ENCODE measurements around the gene FRS3. TPM values are rescaled to one million over a fixed set of nuclear protein-coding genes. Genes with fewer than 3 reads are reported as not detected.
A peak's percentile ranks its signal among the peaks of the same experiment; 100 is the strongest.

FRS3 gene
- total and polyA plus RNA-seq, 2 of the 13 experiments (the other 11 are each of a cell fraction or from before 2014, with no cell fraction given) = 3.0 to 7.4 TPM

GRCh38 chr6:41787219-41787917, 7.7 kb upstream of the FRS3 start, which contains the start of gene TOMM6 (continued):
- no peak for TF ChIP-seq ZNF577 (CRISPR knock-in tag; IDR thresholded peaks at IDR 0.05; ENCODE audit: borderline replicate concordance, low read depth)
- no peak for TF ChIP-seq NR3C1 (CRISPR knock-in tag; IDR thresholded peaks at IDR 0.05)
- 0 out of 2 replicates have a peak, but pooled peaks have one; percentile 29 for TF ChIP-seq RAD21 (CRISPR knock-in tag; IDR thresholded peaks at IDR 0.05)
- TF ChIP-seq ETS1 (CRISPR knock-in tag; IDR thresholded peaks at IDR 0.05) = no peak
- no peak; the same call in 1 of the 2 replicates for TF ChIP-seq ZNF629 (CRISPR knock-in tag; conservative IDR thresholded peaks at IDR 0.05)
- peak; percentile 69; the same call in 1 of the 2 replicates for TF ChIP-seq ZNF138 (CRISPR knock-in tag; IDR thresholded peaks at IDR 0.05; ENCODE audit: low read depth)
- TF ChIP-seq ZNF841 (CRISPR knock-in tag; IDR thresholded peaks at IDR 0.05; ENCODE audit: borderline replicate concordance) = no peak
- TF ChIP-seq NR1H2 (CRISPR knock-in tag; IDR thresholded peaks at IDR 0.05; ENCODE audit: borderline replicate concordance, low read depth) = no peak
- peak; percentile 100 for TF ChIP-seq KDM2A (CRISPR knock-in tag; IDR thresholded peaks at IDR 0.05; ENCODE audit: borderline replicate concordance, low read depth)
- peak; percentile 73; the same call in 1 of the 2 replicates for TF ChIP-seq ZBTB38 (CRISPR knock-in tag; IDR thresholded peaks at IDR 0.05)
- no peak for TF ChIP-seq MED8 (CRISPR knock-in tag; IDR thresholded peaks at IDR 0.05; ENCODE audit: insufficient replicate concordance)
- peak; percentile 77; the same call in 1 of the 2 replicates for TF ChIP-seq BORCS8-MEF2B (CRISPR knock-in tag; IDR thresholded peaks at IDR 0.05)
- peak; percentile 93; the same call in 1 of the 2 replicates for TF ChIP-seq ZNF280B (CRISPR knock-in tag; IDR thresholded peaks at IDR 0.05; ENCODE audit: borderline replicate concordance)
- TF ChIP-seq ZNF225 (CRISPR knock-in tag; IDR thresholded peaks at IDR 0.05) = peak; percentile 86; the same call in 1 of the 2 replicates
- no peak for TF ChIP-seq GPBP1L1 (CRISPR knock-in tag; IDR thresholded peaks at IDR 0.05)
- TF ChIP-seq SSRP1 (CRISPR knock-in tag; IDR thresholded peaks at IDR 0.05) = no peak; the same call in 1 of the 2 replicates
- no peak; the same call in 1 of the 2 replicates for TF ChIP-seq SNAI1 (CRISPR knock-in tag; IDR thresholded peaks at IDR 0.05; ENCODE audit: borderline replicate concordance)
- no peak; the same call in 1 of the 2 replicates for TF ChIP-seq ZBTB49 (CRISPR knock-in tag; IDR thresholded peaks at IDR 0.05; ENCODE audit: borderline replicate concordance)
- no peak for TF ChIP-seq ZNF598 (CRISPR knock-in tag; IDR thresholded peaks at IDR 0.05; ENCODE audit: borderline replicate concordance)
